ENCODE data around the gene IL4R.

GRCh38 chr16:27377666-27378485, 64.1 kb downstream of the IL4R start:
- TF ChIP-seq CTCF (conservative IDR thresholded peaks at IDR 0.05) (no peak), ZFX (IDR thresholded peaks at IDR 0.05) (no peak)

All from C4-2B (cell line).